ENCODE results near the gene GRPR. TPM values are rescaled to one million over a fixed set of nuclear protein-coding genes. Genes with fewer than 3 reads are reported as not detected.

The GRPR gene
- polyA plus RNA-seq, 1 of the 3 experiments (the other 2 are of a cell fraction): 1.2 TPM

GRCh38 chrX:16186380-16187007 is 63.1 kb downstream of the GRPR start:
- Histone ChIP-seq H2AFZ (ENCODE audit: low read depth) (peak overlapping the region; percentile 38; the same call in 1 of the 2 replicates), H3K4me1 (ENCODE audit: control insufficient read depth in 1 of 2, insufficient read depth in 2 of 2, low read depth in 1 of 2, low read length in 1 of 2) (peaks cover 2 to 28% of the 10 kb centered on the region in 2 experiments; a peak in 2 of 4 replicates), H3K27ac (ENCODE audit: low read depth in 2 of 2, low read length in 1 of 2) (peak overlapping the region in 1 of 2 experiments; percentile 98; a peak in 2 of 4 replicates), H3K4me3 (ENCODE audit: low read depth in 2 of 2, low read length in 1 of 2) (no peak overlapping the region), H3K9me2 (no peaks in the 10 kb centered on the region), H3K9me3 (no peaks in the 10 kb centered on the region), H3F3A (replicated peaks; ENCODE audit: insufficient read depth) (peaks cover 21% of the 10 kb centered on the region), H3K79me2 (ENCODE audit: insufficient read depth) (peaks cover 5% of the 10 kb centered on the region; the same call in 1 of the 2 replicates), H3K9ac (peak overlapping the region; percentile 60; the same call in 1 of the 2 replicates), H3K4me2 (peak overlapping the region; percentile 72), H4K20me1 (ENCODE audit: insufficient read depth) (no peaks in the 10 kb centered on the region), H3K36me3 (replicated peaks in 1 of 2; ENCODE audit: control insufficient read depth in 1 of 2, insufficient read depth in 2 of 2, low read length in 1 of 2) (no peaks in the 10 kb centered on the region), H3K27me3 (ENCODE audit: insufficient read depth) (no peaks in the 10 kb centered on the region)
- no peak for DNase-seq
- POLR2A ChIA-PET: no interaction called here
- CTCF ChIA-PET: no interaction called here
- WGBS (ENCODE audit: low lambda C conversion rate): 81% methylated on average over 3 of the region's 3 CpGs
- TF ChIP-seq USF2 (IDR thresholded peaks at IDR 0.05; ENCODE audit: borderline replicate concordance, low read depth, low read length): no peak
- no peak for TF ChIP-seq FOSL2 (IDR thresholded peaks at IDR 0.05; ENCODE audit: borderline replicate concordance, low read depth)
- no peak for TF ChIP-seq GATA2 (CRISPR knock-in tag; IDR thresholded peaks at IDR 0.05)
- TF ChIP-seq POLR2AphosphoS5 (IDR thresholded peaks at IDR 0.05; ENCODE audit: low read depth, low read length): no peak
- no peak for TF ChIP-seq MEF2A (IDR thresholded peaks at IDR 0.05; ENCODE audit: borderline replicate concordance, low read depth)

GRCh38 chrX:16187024-16187760 is 63.8 kb downstream of the GRPR start:
- TF ChIP-seq YY1 (IDR thresholded peaks at IDR 0.05; ENCODE audit: low read depth) (no peak), ZBTB33 (IDR thresholded peaks at IDR 0.05; ENCODE audit: borderline replicate concordance, low read depth) (no peak)
- CTCF ChIA-PET: no interaction called here
- Histone ChIP-seq H3K4me1 (ENCODE audit: control insufficient read depth in 1 of 2, insufficient read depth in 2 of 2, low read depth in 1 of 2, low read length in 1 of 2) (peaks cover 2 to 28% of the 10 kb centered on the region in 2 experiments; a peak in 2 of 4 replicates), H3K4me2 (peak overlapping the region; percentile 72; the same call in 1 of the 2 replicates), H3K36me3 (replicated peaks in 1 of 2; ENCODE audit: control insufficient read depth in 1 of 2, insufficient read depth in 2 of 2, low read length in 1 of 2) (no peaks in the 10 kb centered on the region), H3K27ac (ENCODE audit: low read depth in 2 of 2, low read length in 1 of 2) (peak overlapping the region in 1 of 2 experiments; percentile 98; a peak in 2 of 4 replicates), H3K4me3 (ENCODE audit: low read depth in 2 of 2, low read length in 1 of 2) (no peak overlapping the region), H3K9me3 (no peaks in the 10 kb centered on the region), H3K9me2 (no peaks in the 10 kb centered on the region), H3K79me2 (ENCODE audit: insufficient read depth) (peaks cover 5% of the 10 kb centered on the region; the same call in 1 of the 2 replicates), H3F3A (replicated peaks; ENCODE audit: insufficient read depth) (peaks cover 21% of the 10 kb centered on the region), H2AFZ (ENCODE audit: low read depth) (peak overlapping the region; percentile 2; the same call in 1 of the 2 replicates), H4K20me1 (ENCODE audit: insufficient read depth) (no peaks in the 10 kb centered on the region), H3K9ac (no peak overlapping the region), H3K27me3 (ENCODE audit: insufficient read depth) (no peaks in the 10 kb centered on the region)
- no peak for DNase-seq
- WGBS (ENCODE audit: low lambda C conversion rate): 53% methylated on average over 3 of the region's 4 CpGs
- POLR2A ChIA-PET: no interaction called here
